Thoracic aorta (tissue), 2 donors: ENCODE measurements around the gene ABHD2. TPM values are rescaled to one million over a fixed set of nuclear protein-coding genes. Genes with fewer than 3 reads are reported as not detected.

Experiments used
- ATAC-seq: fragments of 150-250 bp; one replicate; pipeline ENCODE4 v1.8.0; 2017; ENCODE audit warnings: low read depth; ENCODE audit not compliant: insufficient number of reproducible peaks, low FRiP score
- DNase-seq: peaks from one replicate; pipeline ENCODE4 v3.0.0-alpha.2; 2020; ENCODE audit warnings: low spot score
- H3K27ac ChIP-seq, 2 donors: fragments of 200-600 bp; sonication (generic); 1 replicate in 1 of 2; 2 replicates in 1 of 2; pipeline ENCODE4 v1.5.1; 2016; ENCODE audit warnings: mild to moderate bottlenecking in 2 of 2, moderate library complexity in 2 of 2
- H3K27me3 ChIP-seq: fragments of 200-600 bp; sonication (generic); replicated peaks from 2 replicates; pipeline ENCODE4 v1.6.0; 2016; ENCODE audit warnings: mild to moderate bottlenecking; ENCODE audit not compliant: insufficient read depth
- H3K36me3 ChIP-seq: fragments of 200-600 bp; sonication (generic); one replicate; pipeline ENCODE4 v1.5.1; 2016
- H3K4me1 ChIP-seq, 2 donors: fragments of 200-600 bp; sonication (generic); 1 replicate in 1 of 2; 2 replicates in 1 of 2; pipeline versions ENCODE4 v1.5.1 to v1.6.0; 2016; ENCODE audit warnings: low read depth in 2 of 2, mild to moderate bottlenecking in 1 of 2; ENCODE audit not compliant: control insufficient read depth in 1 of 2
- H3K4me3 ChIP-seq: fragments of 200-600 bp; sonication (generic); 2 replicates; pipeline ENCODE4 v1.5.1; 2016; ENCODE audit warnings: mild to moderate bottlenecking
- H3K9me3 ChIP-seq: fragments of 200-600 bp; sonication (generic); 2 replicates; pipeline ENCODE4 v1.5.1; 2016
- CTCF ChIP-seq: fragments of 200-600 bp; sonication (generic); IDR thresholded peaks from one replicate; pipeline ENCODE4 v1.5.1; 2019; ENCODE audit warnings: antibody characterized with exemption
- total RNA-seq, 2 donors: library from RNA; depleted of rRNA; stranded (reverse); fragments of >200 nt; gene quantifications; one replicate each; pipeline versions ENCODE4 v1.1.0 to v1.2.3, GENCODE V29; 2016

Gene ABHD2
- total RNA-seq, 2 donors from 2014 or later = 177 to 283 TPM

DNA sequence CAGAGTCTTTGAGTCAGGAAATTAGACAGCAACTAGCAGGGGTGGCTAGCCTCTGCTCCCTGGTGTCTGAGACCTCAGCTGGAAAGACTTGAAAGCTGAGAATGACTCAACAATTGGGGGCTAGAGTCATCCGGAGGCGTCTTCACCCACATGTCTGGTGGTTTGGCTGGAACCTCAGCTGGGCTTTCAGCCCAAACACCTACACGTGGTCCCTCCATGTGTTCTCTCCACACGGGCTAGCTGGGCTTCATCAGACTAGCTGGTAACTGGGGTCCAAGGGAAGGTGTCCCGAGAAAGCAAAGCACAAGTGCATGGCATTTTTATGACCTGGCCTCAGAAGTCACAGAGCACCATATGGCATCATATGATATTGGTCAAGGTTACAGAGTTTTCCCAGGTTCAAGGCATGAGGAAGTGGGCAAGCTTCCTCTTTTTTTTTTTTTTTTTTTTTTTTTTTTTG, 19.9 kb upstream of the ABHD2 start:
- DNase-seq (no peak), ATAC-seq (no peak)
- TF ChIP-seq CTCF = no peak
- Histone ChIP-seq H3K27me3 (no peaks in the 10 kb centered on the region), H3K27ac (no peak overlapping the region), H3K4me1 (no peaks in the 10 kb centered on the region), H3K36me3 (no peaks in the 10 kb centered on the region), H3K4me3 (no peak overlapping the region), H3K9me3 (peaks cover 10% of the 10 kb centered on the region)

DNA sequence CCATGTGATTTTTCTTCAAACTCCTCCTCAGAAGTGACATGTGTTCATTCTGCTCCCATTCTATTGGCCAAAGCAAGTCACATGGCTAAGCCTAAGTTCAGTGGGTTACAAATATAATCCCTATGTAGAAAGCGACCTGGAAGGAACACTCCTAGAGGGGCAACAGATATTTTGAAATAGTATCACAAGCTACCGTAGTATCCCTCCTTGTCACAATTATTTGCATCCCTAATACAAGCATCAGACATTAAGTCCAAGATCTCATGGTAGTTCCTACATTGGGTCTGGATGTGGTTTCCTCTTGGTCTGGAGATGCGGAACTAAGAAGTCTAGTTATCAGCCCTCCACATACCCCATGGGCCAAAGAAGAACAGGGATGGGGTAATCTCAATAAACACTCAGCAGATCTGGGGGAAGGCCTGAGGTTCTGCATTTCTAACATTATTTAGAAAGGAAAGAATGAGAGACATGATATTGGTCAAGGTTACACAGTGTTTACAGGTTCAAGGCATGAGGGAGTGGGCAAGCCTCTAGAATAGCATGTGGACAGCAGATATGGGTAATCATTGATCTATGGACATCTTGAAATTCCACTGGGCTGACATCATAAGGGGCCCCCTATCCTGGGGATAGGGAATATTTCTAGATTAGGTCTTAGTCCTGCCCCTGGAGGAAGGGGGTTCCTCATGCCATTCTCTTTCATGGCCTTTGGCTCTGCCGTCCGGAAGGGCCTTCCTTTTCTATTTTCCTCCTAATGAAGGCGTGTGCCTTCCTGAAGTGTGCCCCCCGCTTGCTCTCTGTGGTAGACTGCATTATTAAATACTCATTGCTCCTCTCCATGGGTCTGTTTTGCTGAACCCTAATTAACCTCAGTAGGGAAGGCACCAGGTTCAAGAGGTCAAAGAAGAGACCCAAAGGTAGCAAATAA, 17.8 kb upstream of the ABHD2 start:
- no peak for DNase-seq
- ATAC-seq = no peak

DNA sequence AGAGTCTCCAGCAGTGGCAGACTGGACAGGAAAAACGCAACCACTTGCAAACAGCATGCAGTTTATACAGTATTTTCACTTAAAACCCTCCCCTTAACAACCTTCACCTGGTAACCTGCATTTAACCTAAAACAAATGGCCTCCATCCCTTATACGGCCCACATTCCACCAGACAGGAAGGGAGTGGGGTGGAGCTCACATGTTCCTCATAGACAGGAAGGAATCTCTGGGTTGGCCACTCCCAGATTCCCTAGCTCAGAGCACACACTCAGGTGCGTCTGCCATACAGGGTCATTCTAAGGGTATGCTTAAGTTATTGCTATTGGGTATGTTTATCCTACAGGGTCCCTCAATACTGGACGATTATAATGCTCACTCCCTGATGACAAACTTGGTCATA, 16.8 kb upstream of the ABHD2 start:
- Histone ChIP-seq H3K27me3 (no peaks in the 10 kb centered on the region), H3K4me3 (no peak overlapping the region), H3K36me3 (no peaks in the 10 kb centered on the region), H3K4me1 (no peaks in the 10 kb centered on the region), H3K27ac (no peak overlapping the region), H3K9me3 (peaks cover 10% of the 10 kb centered on the region)
- no peak for DNase-seq
- ATAC-seq = no peak
- TF ChIP-seq CTCF = no peak

More for the DNA sequence above, 17.8 kb upstream of the ABHD2 start:
- H3K27ac ChIP-seq = no peak overlapping the region
- no peaks in the 10 kb centered on the region for H3K36me3 ChIP-seq
- TF ChIP-seq CTCF = no peak
- H3K9me3 ChIP-seq = peaks cover 10% of the 10 kb centered on the region
- H3K4me3 ChIP-seq = no peak overlapping the region
- H3K4me1 ChIP-seq = no peaks in the 10 kb centered on the region
- no peaks in the 10 kb centered on the region for H3K27me3 ChIP-seq

GRCh38 chr15:89072277-89072869, 15.9 kb upstream of the ABHD2 start:
- Histone ChIP-seq H3K27ac (no peak overlapping the region), H3K4me3 (no peak overlapping the region), H3K4me1 (no peaks in the 10 kb centered on the region), H3K36me3 (no peaks in the 10 kb centered on the region), H3K27me3 (no peaks in the 10 kb centered on the region), H3K9me3 (peaks cover 3% of the 10 kb centered on the region)
- DNase-seq (no peak), ATAC-seq (no peak)
- TF ChIP-seq CTCF = no peak

DNA sequence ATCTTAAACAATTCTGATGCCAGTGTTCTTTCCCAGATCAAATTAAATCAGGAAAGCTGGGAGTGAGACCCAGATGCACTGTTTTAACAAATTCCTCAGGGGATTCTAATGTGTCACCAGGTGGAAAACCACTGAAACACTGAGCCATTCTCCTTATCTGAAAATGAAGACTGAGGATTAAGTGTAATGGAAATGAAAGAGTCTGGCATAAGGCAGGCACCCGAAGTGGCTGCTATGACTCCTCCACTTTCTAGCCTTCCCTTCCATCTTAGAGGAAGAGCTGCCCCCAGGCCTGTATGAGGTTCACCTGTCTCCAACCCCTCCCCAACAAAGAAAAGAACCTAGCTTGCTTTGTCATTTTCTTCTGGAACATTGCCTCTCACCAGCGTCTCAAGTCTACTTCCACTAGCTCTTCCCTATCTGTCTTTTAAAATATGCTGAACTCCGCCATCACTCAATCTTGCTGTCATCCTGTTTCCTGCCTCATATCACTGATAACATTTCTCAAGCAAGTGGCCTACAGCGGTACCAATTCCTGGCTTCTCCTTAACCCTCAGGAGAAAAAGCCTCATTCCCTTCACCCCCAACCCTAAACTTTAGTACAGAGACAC, 13.7 kb upstream of the ABHD2 start:
- Histone ChIP-seq H3K9me3 (no peaks in the 10 kb centered on the region), H3K27me3 (no peaks in the 10 kb centered on the region), H3K36me3 (no peaks in the 10 kb centered on the region), H3K4me1 (no peaks in the 10 kb centered on the region), H3K27ac (no peak overlapping the region), H3K4me3 (no peak overlapping the region)
- ATAC-seq = no peak
- no peak for TF ChIP-seq CTCF
- DNase-seq = no peak
